Heart left ventricle (tissue), 13 donors: ENCODE results near the gene FARSB.

Experiments used
- POLR2A ChIP-seq, 2 donors: fragments of 450-650 bp; IDR thresholded peaks; one replicate each; pipeline ENCODE4 v1.6.1; 2017; ENCODE audit warnings: antibody characterized with exemption in 2 of 2, mild to moderate bottlenecking in 2 of 2, moderate library complexity in 2 of 2
- TF ChIP-seq, protein P1 (sequence below), 12 donors: fragments of 200-600 bp; sonication (generic) in 4 of 12; IDR thresholded peaks; one replicate each; pipeline versions ENCODE4 v1.5.0 to v1.8.0; 2018 to 2022; ENCODE audit warnings: antibody characterized with exemption in 12 of 12, mild to moderate bottlenecking in 5 of 12
- donor health status: ischemic (EF 13 %, LVEDD 7.1; RV severe dilation, severe dysfunction).
- donor health status: DM: no; HTN: yes; CAD: no.
- donor health status: DM: no; HTN: no; CAD: no.
- donor health status: ischemic (EF 25% LVEDD 6.9; RV normal size, moderate dysfunction).
- donor health status: ischemic (EF 25% LVEDD 5.7; RV mildly dilated, moderate dysfunction).
- donor health status: ischemic (EF 35%, LVEDD 5.7; RV mildly dilated, moderate dysfunction).
- donor health status: nonischemic (EF 11% LVEDD 7.7; RV severe dilation, severe dysfunction).
- donor health status: DM: yes; HTN: yes; CAD: no.
- donor health status: PGD.
- donor health status: ischemic (EF 29% LVEDD 5.4; RV normal size, mild dysfunction).
- donor health status: nonischemic (EF 23%, LVEDD 6.1; RV moderate dilation, normal function).

- no peak for TF ChIP-seq POLR2A (IDR thresholded peaks at IDR 0.05)
- TF ChIP-seq, protein P1, sequence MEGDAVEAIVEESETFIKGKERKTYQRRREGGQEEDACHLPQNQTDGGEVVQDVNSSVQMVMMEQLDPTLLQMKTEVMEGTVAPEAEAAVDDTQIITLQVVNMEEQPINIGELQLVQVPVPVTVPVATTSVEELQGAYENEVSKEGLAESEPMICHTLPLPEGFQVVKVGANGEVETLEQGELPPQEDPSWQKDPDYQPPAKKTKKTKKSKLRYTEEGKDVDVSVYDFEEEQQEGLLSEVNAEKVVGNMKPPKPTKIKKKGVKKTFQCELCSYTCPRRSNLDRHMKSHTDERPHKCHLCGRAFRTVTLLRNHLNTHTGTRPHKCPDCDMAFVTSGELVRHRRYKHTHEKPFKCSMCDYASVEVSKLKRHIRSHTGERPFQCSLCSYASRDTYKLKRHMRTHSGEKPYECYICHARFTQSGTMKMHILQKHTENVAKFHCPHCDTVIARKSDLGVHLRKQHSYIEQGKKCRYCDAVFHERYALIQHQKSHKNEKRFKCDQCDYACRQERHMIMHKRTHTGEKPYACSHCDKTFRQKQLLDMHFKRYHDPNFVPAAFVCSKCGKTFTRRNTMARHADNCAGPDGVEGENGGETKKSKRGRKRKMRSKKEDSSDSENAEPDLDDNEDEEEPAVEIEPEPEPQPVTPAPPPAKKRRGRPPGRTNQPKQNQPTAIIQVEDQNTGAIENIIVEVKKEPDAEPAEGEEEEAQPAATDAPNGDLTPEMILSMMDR (IDR thresholded peaks at IDR 0.05), result no peak
These were observed 22.1 kb upstream of the FARSB start for GRCh38 chr2:222677981-222678380.
